ENCODE measurements around the gene ENPP3. TPM values are rescaled to one million over a fixed set of nuclear protein-coding genes. Genes with fewer than 3 reads are reported as not detected.

ENPP3 gene
- total RNA-seq, 1 donor from 2014 or later: 0.11 TPM

DNA sequence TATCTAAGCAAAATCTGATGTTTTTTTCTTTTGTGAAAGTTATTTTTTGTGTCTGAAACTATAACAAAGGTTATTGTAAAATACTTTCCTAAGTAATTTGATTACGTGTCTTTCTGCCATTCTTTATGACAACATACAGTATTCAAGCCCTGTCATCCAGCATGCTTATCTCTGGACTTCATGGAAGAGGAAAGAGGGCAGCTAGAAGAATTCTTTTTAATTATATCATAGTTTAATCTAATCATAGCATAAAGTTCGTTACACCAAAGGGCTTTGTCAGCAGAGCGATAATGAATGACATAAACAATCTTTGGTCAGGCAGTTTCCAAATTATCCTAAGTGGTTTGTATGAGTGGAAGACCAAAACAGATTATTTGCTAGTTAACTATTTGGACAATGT, 3.5 kb downstream of the ENPP3 start:
- DNase-seq (no peak), ATAC-seq (ENCODE audit: poor library complexity) (no peak)
- intact Hi-C loops (cut with DNase I): no loop called here

DNA sequence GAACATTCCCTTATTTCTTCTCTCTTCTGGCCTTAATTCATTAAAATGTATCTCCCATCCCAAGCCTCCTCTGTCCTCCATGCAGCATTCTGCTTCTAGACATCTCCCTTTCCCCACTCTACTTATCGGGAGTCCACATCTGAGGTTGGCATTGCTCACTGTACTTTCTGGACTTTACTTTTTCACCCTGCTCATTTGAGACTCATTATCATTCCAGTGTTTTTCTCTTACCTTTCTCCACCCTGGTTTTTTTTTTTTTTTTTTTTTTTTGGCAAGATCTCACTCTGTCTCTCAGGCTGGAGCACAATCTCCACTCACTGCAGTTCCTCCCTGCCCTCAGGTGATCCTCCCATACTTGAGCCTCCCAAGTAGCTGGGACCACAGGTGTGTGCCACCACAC, 4.5 kb downstream of the ENPP3 start:
- DNase-seq (no peak), ATAC-seq (ENCODE audit: poor library complexity) (no peak)
- intact Hi-C loops (cut with DNase I): no loop called here

DNA sequence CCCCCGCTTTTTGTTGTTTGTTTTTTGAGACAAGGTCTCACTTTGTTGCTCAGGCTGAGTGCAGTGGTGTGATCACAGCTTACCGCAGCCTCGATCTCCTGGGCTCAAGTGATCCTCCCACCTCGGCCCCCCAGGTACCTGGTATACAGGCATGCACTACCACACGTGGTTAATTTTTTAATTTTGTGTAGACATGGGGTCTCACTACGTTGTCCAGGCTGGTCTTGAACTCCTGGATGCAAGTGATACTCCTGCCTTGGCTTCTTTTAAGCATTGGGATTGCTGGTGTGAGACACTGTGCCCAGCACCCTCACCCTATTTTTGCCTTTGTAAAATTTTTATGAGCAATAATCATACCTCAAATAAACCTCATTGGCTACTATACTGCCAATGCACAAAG, 5.5 kb downstream of the ENPP3 start:
- ATAC-seq (ENCODE audit: poor library complexity) (no peak), DNase-seq (no peak)
- intact Hi-C loops (cut with DNase I): no loop called here

DNA sequence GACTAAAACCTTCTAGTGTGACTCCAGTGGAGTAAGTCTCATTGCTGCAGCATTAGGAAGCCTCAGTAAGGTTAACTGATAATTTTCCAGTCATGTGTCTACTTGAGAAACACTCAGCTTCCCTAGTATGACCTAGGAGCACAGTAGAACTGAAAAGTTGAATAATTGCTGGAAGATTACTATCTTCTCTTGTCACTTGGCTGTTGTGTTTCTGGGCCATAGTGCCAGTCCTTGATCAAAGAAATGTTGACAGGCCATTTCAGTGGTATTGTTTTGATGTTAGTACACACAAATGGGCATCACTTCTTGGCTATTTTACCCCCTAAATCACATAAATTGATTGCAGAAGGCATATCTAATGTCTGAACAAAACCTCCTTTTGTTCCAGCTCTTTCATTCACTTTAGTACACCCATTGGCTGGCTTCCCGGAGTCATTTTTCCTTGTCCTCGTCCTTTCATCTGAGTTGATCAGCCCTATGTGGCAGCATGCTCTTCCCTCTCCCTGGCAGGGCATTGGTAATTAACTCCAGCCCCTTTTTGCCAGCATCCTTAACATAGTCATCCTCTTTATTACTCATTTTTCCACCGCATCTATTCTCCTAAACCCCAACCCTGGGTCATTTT, 6.0 kb downstream of the ENPP3 start:
- DNase-seq: no peak
- ATAC-seq (ENCODE audit: poor library complexity): no peak
- intact Hi-C loops (cut with DNase I): no loop called here

DNA sequence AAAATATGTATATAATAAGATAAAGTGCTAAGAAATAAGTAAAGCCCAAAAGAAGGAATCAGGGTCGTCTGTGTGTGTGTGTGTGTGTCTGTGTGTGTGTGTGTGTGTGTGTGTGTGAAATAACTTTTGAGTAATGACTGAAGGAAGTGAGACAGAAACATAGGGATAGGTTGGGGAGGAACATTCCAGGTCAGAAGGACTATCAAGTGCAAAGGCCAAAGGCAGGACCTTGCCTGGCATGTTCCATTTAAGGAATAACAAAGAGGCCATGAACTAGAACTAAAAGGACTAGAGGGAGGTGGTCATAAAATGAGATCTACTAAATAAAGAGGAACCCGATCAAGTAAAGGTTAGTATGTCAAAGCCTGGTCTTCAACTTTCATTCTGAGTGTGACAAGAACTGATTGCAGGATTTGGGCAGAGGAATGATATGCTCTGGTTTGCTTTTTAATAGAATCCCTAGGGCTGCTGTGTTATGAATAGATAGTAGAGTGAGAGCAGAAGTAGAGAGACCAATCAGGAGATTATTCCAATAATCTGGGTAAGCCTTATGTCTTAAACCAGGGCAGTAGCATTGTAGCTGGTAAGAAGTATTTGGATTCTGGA, 6.9 kb downstream of the ENPP3 start:
- DNase-seq (no peak), ATAC-seq (ENCODE audit: poor library complexity) (no peak)
- intact Hi-C loops (cut with DNase I): no loop called here

DNA sequence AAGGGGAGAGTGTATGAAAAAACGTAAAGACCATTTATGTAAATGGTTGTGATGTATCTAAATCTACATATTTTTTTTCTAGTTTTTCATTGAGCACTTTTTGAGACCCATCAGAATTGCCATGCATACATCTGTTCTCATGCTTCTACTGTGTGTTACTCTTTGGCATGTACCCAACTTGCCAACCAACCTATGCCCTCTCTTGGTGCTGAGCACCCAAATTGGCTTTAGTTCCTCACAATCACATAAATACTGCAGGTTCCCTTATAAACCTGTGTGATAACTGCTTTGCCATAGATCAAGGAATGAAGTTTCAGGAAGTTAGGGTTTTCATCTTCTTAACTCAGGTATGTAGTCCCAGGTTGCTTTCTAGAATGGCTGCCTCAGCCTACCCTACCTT, 7.8 kb downstream of the ENPP3 start:
- ATAC-seq (ENCODE audit: poor library complexity) (no peak), DNase-seq (no peak)
- intact Hi-C loops (cut with DNase I): no loop called here

DNA sequence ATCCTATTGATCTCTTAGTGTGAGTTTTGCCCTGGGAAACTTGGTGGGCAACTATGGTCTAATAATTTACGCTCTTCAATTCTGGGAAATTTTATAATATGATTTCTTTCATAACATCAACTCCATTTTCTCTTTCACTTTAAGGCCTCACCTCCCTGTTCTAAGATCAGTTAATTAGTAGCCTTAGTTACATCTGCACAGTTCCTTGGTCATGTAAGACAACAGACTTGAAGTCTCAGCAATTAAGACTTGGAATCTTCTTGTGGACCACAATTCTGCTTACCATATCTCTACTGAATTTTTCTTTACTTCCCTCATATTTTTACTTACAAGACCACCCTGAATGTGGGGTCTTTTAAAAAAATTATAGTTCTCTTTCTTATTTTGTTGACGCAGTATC, 8.7 kb downstream of the ENPP3 start:
- intact Hi-C loops (cut with DNase I): no loop called here
- DNase-seq: no peak
- ATAC-seq (ENCODE audit: poor library complexity): no peak

DNA sequence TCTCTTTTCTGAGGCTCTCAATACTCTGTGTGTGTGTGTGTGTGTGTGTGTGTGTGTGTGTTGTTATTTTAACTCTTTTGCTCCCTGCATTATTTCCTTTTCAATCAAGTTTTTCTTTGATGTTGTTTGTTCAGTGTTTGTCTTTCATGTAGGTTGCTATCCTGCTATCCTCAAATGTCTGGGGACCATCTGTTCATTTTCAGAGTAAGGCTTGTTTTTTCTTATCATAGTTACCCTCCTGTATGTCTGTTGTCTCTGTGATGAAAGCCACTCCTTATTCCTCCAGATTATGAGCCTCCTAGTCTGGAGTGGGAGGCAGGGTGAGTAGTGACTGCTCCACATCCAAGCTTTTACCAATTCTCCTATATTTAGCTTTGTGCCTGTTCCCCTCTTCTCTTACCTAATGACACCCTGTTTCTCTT, 9.2 kb downstream of the ENPP3 start:
- intact Hi-C loops (cut with DNase I): no loop called here
- DNase-seq: no peak
- ATAC-seq (ENCODE audit: poor library complexity): no peak

DNA sequence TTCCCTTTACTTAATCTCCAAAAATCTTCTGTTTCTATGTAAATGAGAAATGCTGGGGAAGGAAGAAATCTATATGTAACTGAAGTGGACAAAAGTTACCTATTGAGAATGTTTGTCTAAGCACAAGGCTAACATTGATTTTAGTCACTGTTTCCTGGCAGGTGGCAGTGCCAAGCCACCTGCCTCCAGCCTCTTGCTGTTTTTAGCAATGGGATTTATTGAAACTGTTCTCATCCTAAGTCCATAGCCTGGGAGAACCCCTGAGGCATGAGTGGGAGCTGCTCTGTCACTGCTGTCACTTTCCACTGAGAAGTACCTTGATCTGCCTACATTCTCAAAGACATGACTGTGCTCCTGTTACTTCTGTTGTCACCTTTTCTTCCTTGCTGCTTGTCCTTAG, 14.7 kb downstream of the ENPP3 start:
- intact Hi-C loops (cut with DNase I): no loop called here
- no peak for DNase-seq
- ATAC-seq (ENCODE audit: poor library complexity): no peak

DNA sequence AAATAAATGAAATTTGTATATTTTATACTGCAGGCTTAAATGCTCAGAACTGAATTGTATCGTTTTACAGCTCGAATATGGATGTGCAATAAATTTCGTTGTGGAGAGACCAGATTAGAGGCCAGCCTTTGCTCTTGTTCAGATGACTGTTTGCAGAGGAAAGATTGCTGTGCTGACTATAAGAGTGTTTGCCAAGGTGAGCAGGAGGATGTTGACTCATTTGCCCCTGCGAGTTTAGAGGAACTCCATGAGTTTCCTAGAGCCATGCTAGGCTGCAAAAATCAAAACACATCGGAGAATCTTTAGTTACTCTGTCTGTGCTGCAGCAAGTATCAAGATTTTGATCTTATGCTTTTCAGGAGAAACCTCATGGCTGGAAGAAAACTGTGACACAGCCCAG, 15.4 kb downstream of the ENPP3 start:
- no peak for ATAC-seq (ENCODE audit: poor library complexity)
- intact Hi-C loops (cut with DNase I): no loop called here
- DNase-seq: no peak

DNA sequence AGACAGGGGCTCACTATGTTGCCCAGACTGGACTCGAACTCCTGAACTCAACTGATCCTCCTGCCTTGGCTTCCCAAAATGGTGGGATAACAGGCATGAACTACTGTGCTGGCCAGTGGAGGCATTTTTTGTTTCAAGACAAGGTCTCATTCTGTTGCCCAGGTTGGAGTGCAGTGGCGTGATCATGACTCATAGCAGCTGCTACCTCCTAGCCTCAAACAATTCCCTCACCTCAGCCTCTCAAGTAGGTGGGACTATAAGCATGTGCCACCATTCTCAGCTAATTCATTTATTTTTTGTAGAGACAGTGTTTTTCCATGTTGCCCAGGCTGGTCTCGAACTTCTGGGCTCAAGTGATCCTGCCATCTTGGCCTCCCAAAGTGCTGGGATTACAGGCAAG, 17.2 kb downstream of the ENPP3 start:
- intact Hi-C loops (cut with DNase I): no loop called here
- DNase-seq (no peak), ATAC-seq (ENCODE audit: poor library complexity) (no peak)

DNA sequence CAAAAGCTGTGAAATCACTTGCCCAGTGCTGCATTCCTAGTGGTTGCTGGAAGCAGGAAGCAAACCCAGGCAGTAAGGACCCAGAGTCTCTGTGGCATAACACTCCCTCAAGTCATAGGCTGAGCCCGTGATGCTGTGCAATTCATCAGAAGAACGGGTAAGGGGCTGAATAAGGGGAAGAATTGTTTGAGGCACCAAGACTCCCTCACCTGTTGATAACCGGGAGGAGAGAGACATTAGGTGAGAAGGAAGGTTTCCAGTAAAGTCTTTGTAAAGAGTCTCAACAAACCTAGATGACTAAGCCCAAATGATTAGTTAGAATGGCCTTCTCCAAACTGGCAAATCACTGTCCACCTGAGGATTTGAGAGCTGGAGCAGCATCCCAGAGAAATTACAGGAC, 18.3 kb downstream of the ENPP3 start:
- no peak for DNase-seq
- intact Hi-C loops (cut with DNase I): no loop called here
- no peak for ATAC-seq (ENCODE audit: poor library complexity)

DNA sequence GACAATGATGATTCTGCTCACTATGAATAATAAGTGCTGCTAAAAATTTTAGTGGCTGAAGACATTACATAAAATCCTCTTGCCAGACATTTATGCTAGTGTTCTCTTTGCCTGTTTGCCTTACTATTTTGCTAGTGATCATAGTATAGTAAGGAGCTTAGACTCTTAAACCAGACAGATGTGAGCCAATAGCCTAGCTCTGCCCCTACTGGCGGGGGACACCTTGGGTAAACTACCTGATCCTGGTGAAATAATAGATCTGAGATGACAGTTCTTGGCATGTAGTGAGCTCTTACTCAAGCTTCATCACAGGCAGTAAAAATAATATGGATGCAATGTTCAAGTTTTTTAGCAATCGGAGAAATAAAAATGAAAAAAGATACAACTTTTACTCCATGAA, 18.8 kb downstream of the ENPP3 start:
- DNase-seq: no peak
- intact Hi-C loops (cut with DNase I): no loop called here

DNA sequence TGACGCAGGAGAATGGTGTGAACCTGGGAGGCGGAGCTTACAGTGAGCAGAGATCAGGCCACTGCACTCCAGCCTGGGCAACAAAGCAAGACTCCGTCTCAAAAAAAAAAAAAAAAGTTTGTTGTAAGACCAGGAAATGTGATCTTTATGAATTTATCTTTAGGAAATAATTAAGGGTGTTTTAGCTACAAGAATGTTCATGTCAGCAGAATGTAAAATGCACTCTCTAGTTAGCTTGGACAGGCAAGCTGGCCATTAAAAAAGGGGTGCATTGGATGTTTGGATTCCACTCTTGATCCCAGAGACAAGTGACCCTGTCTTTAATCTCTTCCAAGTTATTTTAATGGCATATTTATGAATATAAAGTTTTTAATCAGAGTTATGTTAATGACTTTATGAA, 19.6 kb downstream of the ENPP3 start:
- no peak for ATAC-seq (ENCODE audit: poor library complexity)
- intact Hi-C loops (cut with DNase I): no loop called here
- DNase-seq: no peak

More for the DNA sequence above, 18.8 kb downstream of the ENPP3 start:
- no peak for ATAC-seq (ENCODE audit: poor library complexity)

DNA sequence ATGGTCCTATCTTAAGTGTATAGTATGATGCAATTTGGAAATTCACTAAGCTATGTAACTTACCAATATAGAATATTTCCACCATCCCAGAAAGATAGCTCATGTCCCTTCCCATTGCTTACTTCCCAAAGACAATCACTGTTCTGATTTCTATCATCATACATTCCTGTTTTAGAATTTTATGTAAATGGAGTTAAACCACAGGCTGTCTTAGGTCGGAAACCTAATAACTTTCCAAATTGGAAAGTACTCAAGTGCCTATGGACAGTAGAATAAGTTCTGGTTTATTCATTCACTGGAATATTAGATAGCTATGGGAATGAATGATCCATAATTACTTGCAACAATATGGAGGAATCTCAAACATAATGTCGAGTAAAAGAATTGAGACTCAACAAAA, 20.1 kb downstream of the ENPP3 start:
- ATAC-seq (ENCODE audit: poor library complexity): no peak
- intact Hi-C loops (cut with DNase I): no loop called here
- DNase-seq: no peak

DNA sequence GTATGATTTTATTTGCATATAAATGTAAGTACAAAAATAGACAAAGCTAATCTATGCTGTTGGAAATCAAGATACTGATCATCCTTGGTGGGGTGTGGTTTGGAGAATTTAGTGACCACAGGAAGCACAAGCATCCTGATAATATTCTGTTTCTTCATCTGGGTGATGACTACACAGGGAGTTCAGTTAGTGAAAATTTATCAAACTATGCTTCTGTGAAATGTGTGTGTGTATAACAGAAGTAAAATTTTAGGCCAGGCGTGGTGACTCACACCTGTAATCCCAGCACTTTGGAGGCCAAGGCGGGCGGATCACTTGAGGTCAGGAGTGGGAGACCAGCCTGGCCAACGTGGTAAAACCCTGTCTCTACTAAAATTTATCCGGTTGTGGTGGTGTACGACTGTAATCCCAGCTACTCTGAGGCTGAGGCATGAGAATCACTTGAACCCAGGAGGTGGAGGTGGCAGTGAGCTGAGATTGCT, 20.6 kb downstream of the ENPP3 start:
- no peak for DNase-seq
- no peak for ATAC-seq (ENCODE audit: poor library complexity)
- intact Hi-C loops (cut with DNase I): no loop called here

DNA sequence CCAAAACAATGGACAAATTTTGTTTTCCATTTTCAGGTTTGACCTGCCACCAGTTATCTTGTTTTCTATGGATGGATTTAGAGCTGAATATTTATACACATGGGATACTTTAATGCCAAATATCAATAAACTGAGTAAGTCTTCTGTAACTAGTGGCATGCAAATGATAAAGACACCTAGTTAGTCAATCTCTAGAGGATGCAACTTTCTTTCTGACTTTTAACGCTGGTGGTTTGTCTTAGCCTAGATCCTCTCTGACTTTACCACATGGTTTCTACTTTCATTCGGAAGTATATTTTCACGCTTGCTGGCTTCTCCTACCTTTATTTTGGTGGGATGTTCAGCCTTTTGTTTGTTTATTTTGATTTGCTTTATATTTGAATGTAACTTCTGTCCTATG, 21.2 kb downstream of the ENPP3 start:
- intact Hi-C loops (cut with DNase I): no loop called here
- ATAC-seq (ENCODE audit: poor library complexity): no peak
- DNase-seq: no peak

DNA sequence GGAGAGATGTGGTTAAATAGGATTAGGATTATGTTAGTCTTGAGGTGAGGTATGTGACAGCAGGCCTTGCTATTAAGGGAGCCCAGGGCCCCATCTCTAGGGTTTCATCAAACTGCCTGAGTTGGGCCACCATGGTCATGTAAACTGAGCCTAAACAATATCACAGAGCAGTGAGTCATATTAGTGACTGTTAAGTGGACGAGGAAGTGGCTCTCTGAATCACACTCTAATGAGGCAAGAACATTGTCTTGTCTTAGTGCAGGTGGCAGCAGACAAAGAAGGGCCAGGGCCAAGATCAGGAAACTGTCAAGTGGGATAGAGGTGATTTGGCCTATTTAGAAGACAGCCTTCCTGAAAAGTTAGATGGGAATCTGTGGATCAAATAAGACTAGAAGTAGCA, 23.1 kb downstream of the ENPP3 start:
- DNase-seq: no peak
- no peak for ATAC-seq (ENCODE audit: poor library complexity)
- intact Hi-C loops (cut with DNase I): no loop called here

DNA sequence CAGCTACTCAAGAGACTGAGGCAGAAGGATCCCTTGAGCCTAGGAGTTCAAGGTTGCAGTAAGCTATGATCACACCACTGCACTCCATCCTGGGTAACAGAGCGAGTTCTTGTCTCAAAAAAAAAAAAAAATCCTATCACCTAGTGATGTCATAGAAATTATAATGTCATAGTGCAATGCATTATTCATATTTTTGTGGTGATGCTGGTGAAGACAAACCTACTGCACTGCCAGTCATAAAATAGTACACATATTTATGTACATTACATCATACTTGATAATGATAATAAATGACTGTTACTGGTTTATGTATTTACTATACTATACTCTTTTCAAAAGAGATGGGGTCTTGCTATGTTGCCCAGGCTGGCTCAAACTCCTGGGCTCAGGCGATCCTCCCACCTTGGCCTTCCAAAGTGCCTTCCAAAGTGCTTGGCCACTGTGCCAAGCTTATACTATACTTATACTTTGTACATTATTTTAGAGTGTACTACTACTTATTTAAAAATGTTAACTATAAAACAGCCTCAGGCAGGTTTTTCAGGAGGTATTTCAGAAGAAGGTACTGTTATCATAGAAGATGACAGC, 26.6 kb downstream of the ENPP3 start:
- intact Hi-C loops (cut with DNase I): no loop called here
- no peak for DNase-seq

DNA sequence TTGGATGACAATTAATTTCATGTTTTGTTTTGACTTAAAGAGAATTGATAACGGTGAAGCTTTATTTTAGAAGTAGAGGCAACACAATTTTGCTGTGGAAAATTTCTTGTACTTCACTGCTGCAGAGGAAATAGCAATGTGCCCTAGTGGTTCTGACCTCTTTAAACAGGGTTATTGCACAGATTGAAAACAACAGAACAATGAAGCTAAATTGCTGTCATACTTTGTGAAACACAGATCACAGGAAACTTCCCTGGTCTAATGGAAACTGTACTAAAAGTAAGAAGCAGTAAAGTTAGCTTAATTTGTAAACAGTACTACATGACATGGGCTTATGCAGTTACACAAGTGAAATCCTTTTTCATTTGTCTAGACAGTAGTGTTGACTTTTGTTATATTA, 32.8 kb downstream of the ENPP3 start:
- no peak for DNase-seq
- no peak for ATAC-seq (ENCODE audit: poor library complexity)
- intact Hi-C loops (cut with DNase I): no loop called here

More for the DNA sequence above, 26.6 kb downstream of the ENPP3 start:
- no peak for ATAC-seq (ENCODE audit: poor library complexity)

DNA sequence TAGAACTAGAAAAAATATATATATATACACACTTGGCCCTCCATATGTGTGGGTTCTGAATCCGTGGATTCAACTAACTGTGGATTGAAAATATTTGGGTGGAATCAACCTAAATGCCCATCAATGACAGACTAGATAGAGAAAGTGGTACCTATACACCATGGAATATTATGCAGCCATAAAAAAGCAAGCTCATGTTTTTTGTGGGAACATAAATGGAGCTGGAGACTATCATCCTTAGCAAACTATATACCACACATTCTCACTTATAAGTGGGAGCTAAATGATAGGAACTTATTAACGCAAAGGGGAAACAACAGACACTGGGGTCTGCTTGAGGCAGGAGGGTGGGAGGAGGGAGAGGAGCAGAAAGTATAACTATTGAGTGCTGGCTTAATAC, 36.1 kb downstream of the ENPP3 start:
- no peak for ATAC-seq (ENCODE audit: poor library complexity)
- DNase-seq: no peak
- intact Hi-C loops (cut with DNase I): no loop called here

All from Right ventricle myocardium superior (tissue), 1 donor.